HG03108 (cell line): ENCODE data around the gene CD177.
"Not testable (repeated sequence)": the region's sequence is repeated elsewhere in the genome, so short reads cannot be mapped to it uniquely, and the experiment has no call there.

Experiments
- ATAC-seq: cut with Tn5 transposase; IDR thresholded peaks from one replicate; pipeline ENCODE4 v1.9.1; 2021; ENCODE audit warnings: moderate library complexity; ENCODE audit not compliant: unreplicated experiment

CD177 gene

DNA sequence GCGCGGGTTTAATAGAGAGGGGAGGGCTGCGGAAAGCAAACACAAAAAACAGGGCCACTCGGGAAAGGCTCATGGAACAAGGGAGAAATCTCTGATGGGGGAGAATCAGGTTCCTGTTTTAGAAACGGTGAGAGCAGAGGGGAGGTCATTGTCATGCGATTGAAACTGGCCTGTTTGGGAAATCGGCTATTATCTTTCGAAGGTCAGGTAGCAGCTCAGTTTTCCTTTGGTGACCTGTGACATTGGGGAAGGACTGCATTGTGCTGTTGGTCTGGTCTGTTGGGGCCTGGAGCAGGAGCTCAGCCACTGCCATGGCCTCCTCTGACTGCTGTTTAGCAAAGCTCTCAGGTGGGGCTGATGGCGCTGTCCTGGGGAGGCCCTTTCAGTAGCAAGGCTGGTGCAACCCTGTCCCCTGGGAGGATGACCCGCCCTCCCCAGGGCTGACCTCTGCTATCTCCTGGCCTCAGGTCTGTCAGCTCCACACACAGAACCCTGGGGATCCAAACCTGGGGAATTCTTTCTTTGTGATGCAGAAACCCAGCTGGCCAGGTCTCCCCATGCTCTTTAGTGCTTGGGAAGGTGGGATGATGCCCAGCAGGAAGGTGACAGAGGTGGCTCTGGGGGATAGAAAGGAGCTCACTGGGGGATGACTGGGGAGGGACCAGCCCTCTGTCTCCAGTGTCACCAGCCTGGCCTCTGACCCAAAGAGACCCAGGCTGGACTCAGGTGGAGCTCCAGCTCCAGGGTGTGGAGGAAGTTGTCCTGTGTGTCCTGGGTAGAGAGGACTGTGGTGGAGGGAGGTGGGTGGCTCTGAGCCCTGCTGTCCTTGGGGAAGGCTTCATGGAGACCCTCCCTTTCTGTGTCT, 21.2 kb upstream of the CD177 start:
- no peak for ATAC-seq

DNA sequence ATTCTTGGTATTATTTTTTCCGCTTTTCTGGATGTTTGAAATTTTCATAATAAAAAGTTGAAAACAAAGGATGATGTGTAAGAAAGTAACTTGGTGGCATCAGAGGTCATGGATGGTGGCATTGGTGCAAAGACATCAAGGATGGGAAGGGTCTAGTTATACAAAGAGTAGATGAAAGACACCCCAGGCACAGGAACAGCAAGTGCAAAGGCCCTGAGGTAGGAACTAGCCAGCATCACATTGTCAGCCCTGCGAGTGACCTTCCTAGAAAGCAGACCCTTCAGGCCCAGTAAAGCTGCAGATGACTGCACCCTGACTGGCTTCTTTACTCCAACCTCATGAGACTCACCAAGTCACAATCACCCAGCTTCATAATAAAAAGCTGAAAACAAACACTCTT, 17.0 kb upstream of the CD177 start:
- ATAC-seq, result not testable (repeated sequence)

DNA sequence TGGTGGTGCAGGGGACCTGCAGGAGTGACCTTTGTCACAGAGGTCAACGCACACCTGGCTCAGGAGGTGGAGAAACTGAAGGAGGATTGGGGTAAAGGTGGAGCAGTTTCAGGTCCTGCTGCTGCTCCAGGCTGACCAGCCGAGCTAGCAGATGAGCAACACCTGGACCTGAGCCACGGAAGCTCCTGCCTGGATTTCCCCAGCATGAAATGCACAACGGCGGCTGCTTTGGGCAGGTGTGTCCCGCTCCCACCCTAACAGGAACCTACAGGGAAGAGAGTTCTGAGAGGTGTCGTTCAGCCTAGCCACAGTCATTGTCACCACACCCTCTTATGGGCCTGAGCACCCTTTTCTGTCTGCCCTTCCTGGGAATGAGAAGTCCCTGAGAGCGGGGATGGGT, 15.7 kb upstream of the CD177 start:
- ATAC-seq, result no peak

DNA sequence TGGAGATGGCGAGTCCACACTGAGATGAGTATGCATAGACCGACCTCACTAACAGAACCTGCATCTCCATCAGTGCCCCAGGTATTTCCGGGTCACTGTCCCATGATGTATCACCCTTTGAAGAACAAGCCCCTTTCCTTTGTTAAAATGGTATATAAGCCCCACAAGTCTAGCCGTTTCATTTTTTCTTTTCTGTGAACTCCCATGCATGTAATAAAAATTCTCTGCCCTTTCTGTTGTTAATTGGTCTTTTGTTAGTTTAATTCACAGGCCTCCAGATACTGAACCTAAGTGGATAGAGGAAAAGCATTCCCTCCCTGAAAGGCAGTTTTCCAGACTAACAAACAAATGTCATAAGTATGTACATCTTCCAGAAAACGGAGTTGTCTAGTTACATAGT, 15.0 kb upstream of the CD177 start:
- no peak for ATAC-seq

DNA sequence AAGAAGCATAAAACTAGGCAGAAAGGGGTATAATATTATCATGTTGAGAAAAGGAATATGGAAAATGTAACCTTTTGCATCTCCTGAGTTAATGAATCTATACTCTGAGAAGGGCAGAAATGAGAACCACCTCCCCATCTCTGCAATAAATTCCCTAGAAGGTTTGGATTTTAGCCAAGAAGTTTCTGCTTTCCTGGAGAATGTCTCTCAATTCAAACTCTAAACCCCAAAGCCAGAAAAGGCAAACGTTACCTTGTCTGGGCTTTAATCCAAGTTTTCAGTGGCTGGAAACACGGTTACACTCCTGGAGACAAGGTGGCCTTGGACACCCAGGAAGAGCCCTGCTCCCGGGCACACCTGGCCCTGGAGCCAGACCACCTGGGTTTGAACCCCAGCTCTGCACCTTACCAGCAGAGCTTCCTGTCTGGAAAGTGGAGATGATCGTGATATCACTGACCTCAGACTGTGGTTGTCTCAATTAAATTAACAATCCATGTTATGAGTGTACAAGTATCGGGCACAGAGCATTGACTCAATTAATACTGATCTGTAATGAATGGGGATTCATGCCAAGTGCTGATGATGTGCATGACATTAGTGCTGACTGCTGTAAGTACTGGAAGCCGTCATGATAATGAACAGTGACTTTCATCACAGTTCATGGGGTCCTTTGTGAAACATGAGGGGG, 14.1 kb upstream of the CD177 start:
- not testable (repeated sequence) for ATAC-seq

DNA sequence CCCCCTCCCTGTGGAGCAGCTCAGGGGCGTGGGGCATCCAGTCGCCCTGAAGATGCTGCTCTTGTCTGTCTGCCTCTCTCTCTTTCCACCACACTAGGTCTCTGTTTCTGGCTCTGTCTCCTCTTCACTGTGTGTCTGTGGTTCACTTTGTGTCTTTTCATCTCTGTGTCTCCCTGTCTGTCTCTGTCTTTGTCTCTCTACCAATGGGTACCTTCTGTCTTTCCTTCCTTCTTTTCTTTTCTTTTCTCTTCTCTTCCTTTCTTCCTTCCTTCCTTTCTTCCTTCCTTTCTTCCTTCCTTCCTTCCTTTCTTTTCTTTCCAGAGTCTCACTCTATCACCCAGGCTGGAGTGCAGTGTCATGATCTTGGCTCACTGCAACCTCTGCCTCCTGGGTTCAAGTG, 13.4 kb upstream of the CD177 start:
- not testable (repeated sequence) for ATAC-seq

DNA sequence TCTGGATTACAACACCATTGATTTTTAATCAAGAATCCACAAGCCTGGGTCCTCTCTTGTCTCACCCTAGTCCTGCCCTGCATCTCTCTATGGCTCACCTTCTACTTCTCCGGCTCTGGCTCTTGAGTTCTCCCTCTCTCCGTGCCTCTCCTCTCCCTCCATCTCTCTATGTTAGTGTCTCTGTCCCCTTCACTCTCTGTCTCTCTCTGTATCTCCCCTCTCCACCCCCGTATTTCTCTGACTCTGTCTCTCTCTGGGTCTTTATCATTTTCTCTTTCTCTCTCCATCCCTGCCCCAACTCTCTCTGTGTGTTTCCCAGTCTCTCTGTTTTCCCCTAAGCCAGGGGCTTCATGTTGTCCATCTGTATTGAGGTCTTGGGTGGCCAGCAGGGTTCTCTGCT, 12.4 kb upstream of the CD177 start:
- not testable (repeated sequence) for ATAC-seq

DNA sequence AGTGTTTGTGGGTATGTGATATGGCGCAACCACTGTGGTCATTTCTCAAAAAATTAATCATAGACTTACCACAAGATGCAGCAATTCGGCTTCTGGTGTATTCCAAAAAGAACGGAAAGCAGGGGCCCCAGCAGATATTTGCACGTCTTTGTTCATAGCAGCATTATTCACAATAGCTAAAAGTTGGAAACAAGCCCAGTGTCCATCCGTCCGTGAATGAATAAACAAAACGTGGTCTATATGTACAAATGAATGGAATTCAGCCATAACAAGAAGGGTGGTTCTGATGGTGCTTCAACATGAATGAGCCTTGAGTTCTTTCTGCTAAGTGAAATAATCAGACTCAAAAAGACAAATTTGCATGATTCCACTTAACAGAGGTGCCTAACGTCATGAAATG, 11.4 kb upstream of the CD177 start:
- not testable (repeated sequence) for ATAC-seq

DNA sequence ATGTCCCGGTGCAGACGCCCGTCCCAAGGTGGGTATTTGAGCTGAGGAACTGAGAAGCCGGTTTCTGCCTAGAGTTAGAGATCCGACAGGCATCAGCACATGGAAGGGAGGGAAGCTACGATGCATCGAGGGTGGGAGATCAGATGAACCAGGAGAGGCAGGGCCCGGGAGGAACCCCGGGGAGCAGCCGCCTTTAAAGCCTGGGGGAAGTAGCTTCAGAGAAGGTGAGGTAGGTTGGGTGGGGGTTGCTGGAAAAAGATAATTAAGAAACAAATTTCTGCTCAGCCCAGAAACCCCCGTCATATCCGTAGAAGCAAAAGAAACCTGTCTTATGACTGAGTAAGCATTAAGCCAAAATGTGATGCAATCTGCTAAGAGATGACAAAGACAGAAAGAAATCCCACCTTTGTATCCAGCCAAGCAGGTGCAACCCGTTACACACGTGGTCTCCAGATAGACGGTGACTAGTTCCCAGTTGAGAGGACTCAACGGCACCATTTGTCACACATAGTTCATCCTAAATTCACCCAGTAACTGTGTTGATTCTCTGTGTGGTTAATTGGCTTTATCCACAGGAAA, 9.1 kb upstream of the CD177 start:
- ATAC-seq, result not testable (repeated sequence)

DNA sequence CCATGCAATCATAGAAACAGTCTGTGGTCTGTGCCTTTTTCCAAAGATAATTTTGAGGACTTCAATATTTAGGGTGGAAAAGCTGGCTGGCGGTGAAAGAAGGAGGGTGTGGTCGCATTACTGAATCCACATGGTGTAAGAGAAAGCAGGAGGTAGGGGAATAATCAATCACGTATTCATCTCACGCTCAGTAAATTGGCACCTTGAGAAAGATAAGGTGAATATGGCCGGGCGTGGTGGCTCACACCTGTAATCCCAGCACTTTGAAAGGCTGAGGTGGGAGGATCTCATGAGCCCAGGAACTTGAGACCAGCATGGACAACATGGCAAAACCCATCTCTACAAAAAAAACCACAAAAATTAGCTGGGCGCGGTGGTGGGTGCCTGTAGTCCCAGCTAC, 3.7 kb upstream of the CD177 start:
- ATAC-seq, result not testable (repeated sequence)

DNA sequence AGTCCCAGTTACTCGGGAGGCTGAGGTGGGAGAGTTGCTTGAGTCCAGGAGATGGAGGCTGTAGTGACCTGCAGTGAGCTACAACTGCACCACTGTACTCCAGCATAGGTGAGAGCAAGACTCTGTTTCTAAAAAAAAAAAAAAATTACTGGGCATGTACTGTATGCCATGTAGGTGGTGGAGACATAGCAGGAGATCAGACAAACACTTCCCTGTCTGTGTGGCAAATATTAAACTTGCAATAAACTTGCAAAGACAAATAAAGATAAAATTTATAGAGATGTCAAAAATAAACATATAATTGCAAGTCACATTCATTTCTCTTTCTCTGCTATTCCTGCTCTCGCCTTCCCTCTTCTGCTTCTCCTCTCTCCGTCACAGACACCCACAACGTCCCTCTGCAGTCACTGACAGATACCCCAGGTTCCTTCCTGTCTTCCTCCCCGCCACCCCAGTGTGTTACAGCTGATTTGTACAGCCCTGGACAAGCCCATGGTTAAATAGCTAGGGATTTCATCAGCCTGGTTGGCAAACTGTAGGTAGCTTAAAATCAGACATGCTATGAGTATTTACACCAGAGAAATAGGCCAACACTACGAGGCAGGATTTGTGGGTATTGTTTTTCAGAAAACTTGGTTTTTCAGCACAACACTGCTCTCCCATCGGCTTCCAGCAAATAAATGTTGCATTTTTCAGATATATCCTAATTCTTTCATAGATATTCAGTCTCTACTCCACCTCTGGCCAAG, 1.3 kb upstream of the CD177 start:
- no peak for ATAC-seq

DNA sequence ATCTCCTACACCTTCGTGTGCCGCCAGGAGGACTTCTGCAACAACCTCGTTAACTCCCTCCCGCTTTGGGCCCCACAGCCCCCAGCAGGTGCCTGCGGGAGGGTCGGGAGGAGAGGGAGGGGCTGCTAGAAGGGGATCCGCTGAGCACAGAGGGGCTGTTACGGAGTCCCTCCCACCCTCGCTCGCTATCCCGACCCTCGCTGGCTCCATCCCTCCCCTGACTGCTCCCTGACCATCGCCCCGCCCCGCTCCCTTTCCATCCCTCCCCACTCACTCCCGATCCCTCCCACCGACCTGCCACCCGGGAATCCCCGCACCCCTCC, 780 bp downstream of the CD177 start:
- no peak for ATAC-seq

DNA sequence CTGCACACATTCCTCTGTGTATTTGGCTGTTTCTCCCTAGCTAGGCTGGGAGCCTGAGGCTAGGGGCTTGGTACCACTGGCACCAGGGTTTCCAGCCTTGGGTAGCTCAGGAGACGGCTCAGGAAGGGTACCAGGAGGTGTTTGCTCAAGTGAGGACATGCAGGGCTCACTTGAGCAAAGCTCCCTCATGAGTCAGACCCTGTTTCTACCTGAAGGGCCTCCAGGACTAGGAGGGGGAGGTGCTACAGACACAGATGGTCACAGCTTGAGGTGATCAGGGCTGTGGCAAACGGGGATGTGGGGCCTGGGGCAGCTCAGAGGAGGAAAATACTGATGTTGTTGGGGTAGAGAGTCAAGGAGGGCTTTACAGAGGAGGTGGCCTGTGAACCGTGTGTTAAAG, 3.3 kb downstream of the CD177 start:
- ATAC-seq, result not testable (repeated sequence)

DNA sequence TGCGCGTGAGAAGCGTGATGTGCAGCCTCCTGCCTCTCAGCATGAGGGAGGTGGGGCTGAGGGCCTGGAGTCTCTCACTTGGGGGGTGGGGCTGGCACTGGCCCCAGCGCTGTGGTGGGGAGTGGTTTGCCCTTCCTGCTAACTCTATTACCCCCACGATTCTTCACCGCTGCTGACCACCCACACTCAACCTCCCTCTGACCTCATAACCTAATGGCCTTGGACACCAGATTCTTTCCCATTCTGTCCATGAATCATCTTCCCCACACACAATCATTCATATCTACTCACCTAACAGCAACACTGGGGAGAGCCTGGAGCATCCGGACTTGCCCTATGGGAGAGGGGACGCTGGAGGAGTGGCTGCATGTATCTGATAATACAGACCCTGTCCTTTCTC, 8.7 kb downstream of the CD177 start:
- no peak for ATAC-seq

DNA sequence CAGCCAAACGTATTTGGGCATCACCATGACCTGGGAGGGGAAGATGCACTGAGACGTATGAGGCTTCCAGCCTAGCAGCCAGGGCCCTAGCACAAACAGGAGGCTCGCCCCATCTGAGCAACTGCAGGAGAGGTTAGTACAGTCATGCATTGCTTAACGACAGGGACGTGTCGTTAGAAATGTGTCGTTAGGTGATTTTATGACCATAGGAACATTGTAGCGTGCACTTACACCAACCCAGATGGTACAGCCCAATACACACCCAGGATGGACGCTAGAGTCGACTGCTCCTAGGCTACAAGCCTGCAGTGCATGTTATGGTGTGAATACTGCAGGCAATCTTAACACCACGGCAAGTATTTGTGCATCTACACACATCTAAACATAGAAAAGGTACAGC, 9.3 kb downstream of the CD177 start:
- no peak for ATAC-seq

DNA sequence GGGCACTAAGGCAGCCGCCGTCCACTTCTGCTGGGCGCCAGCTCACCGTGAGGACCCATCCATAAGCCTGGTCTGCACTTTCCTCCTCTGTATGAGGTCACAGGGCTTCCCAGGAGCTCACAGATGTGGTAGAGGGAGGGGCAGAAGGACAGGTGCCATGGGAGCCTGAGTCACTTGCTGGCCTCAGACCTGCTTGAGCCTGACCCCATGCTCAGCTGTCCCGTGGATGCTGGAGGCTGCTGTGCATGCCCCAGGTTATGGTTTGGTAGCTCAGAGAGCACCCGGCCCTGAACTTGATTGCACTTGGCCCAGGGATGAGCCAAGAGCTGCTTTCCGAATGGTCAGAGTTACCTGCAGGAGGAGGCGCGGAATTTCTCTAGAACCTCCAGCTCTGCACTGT, 12.2 kb downstream of the CD177 start:
- ATAC-seq, result not testable (repeated sequence)

DNA sequence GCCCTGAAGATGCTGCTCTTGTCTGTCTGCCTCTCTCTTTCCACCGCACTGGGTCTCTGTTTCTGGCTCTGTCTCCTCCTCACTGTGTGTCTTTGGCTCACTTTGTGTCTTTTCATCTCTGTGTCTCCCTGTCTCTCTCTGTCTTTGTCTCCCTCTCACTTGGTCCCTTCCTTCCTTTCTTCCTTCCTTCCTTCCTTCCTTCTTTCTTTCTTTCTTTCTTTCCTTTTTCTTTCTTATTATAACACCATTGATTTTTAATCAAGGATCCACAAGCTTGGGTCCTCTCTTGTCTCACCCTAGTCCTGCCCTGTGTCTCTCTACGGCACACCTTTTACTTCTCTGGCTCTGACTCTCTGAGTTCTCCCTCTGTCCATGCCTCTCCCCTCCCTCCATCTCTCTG, 14.3 kb downstream of the CD177 start:
- ATAC-seq, result no peak

DNA sequence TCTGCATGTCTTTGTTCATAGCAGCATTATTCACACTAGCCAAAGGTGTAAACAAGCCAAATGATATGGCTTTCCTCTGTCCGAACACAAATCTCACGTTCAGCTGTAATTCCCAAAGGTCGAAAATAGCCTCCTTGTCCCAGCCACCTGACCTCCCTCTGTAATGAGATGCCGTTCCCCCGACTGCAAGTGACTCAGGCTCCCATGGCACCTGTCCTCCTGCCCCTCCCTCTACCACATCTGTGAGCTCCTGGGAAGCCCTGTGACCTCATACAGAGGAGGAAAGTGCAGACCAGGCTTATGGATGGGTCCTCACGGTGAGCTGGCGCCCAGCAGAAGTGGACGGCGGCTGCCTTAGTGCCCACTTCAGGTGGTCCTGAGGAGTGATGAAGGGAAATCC, 15.4 kb downstream of the CD177 start:
- ATAC-seq, result not testable (repeated sequence)

DNA sequence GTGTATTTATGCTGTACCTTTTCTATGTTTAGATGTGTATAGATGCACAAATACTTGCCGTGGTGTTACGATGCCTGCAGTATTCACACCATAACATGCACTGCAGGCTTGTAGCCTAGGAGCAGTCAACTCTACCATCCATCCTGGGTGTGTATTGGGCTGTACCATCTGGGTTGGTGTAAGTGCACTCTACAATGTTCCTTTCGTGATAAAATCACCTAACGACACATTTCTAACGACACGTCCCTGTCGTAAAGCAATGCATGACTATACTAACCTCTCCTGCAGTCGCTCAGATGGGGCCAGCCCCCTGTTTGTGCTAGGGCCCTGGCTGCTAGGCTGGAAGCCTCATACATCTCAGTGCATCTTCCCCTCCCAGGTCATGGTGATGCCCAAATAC, 18.4 kb downstream of the CD177 start:
- ATAC-seq, result no peak

DNA sequence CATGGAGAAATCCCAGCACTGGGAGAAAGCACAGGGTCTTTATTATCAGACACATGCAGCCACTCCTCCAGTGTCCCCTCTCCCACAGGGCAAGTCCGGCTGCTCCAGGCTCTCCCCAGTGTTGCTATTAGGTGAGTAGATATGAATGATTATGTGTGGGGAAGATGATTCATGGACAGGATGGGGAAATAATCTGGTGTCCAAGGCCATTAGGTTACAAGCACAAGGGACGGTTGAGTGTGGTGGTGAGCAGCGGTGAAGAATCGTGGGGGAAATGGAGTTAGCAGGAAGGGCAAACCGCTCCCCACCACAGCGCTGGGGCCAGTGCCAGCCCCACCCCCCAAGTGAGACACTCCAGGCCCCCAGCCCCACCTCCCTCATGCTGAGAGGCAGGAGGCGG, 19.0 kb downstream of the CD177 start:
- ATAC-seq, result no peak

DNA sequence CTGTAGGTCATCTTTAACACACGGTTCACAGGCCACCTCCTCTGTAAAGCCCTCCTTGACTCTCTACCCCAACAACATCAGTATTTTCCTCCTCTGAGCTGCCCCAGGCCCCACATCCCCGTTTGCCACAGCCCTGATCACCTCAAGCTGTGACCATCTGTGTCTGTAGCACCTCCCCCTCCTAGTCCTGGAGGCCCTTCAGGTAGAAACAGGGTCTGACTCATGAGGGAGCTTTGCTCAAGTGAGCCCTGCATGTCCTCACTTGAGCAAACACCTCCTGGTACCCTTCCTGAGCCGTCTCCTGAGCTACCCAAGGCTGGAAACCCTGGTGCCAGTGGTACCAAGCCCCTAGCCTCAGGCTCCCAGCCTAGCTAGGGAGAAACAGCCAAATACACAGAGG, 24.1 kb downstream of the CD177 start:
- ATAC-seq, result not testable (repeated sequence)
